GM18909 (cell line): ENCODE results near the gene C1orf174.

Experiments
- ATAC-seq: cut with Tn5 transposase; IDR thresholded peaks from one replicate; pipeline ENCODE4 v1.9.1; 2021; ENCODE audit warnings: mild to moderate bottlenecking; ENCODE audit not compliant: unreplicated experiment, poor library complexity

The C1orf174 gene

DNA sequence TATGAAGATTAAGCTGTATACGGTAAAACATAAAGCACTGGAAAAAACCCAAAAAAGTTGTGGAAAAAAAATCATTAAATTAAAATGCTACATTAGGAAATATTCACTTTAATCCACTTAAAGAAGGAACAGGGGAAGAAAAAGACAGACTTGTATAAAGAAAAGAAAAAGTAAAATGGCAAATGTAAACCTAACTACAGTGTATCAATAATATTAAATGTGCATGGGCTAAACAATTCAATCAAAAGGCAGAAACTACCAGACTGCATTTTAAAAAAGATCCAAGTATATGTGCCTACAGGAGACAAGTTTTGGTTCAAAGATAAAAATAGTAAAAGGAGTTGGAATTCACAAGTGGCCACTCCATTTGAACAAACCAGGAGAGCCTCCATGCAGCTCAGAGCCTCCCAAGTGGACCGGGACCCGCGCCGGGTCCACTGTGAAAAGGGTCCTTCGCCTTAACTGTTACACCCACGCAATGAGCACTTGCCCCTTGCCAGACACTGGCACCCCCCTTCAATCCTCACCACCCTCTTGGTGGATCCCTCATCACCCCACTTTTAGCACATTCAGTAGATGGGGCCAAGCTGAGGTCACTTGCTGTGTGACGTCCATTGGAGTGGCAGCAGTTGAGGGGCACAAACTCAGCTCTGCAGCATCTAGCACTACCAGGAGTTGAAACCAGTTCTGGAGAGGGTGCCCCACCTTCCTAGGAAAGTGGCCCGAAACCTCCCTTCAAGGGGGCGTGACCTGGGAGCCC is 898 bp downstream of the C1orf174 start:
- ATAC-seq = no peak

DNA sequence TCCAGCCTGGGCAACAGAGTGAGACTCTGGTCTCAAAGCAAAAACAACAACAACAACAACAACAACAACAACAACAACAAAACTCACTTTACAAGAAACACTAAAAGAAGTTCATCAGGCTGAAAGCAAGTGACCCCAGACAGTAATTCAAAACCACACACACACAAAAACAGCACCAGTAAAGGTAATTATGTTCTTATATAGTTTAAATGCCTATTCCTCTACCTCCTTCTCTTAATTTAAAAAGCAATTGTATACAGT is 1.7 kb downstream of the C1orf174 start:
- ATAC-seq = no peak

DNA sequence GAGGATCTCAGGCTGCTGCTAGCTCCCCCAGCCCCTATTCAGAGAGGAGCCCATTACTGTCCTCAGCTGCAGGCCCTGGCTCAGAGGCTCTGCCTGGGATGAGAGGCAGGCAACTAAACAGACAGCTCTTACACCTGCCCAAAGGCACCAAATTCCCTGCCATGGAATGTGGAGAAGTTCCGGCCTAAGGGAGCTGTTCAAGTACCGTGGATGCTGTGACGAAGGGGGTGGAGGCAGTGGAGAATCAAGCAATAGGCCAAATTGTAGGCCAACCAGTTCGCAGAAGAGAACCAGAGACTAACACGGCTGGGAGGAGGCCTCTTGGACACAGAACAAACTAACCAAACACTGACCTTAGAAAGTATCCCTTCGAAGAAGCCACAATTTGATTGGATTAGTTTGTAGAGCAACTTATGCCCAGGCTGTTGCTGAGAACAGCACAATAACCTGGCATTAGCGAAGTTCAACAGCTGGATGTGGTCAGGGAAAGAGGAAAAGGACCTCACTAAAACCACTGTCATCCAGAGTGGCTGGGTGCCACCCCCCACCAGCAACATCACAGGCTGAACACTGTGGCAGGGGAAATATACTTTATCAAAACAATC is 3.6 kb downstream of the C1orf174 start:
- no peak for ATAC-seq

- ATAC-seq = no peak
Measured at GRCh38 chr1:3895951-3896325, 4.1 kb downstream of the C1orf174 start.

- ATAC-seq = no peak
Measured at GRCh38 chr1:3895279-3895950, 4.7 kb downstream of the C1orf174 start.

- ATAC-seq = no peak
Measured at GRCh38 chr1:3894626-3895278, 5.3 kb downstream of the C1orf174 start.

GRCh38 chr1:3893190-3893589 is 6.9 kb downstream of the C1orf174 start:
- no peak for ATAC-seq

DNA sequence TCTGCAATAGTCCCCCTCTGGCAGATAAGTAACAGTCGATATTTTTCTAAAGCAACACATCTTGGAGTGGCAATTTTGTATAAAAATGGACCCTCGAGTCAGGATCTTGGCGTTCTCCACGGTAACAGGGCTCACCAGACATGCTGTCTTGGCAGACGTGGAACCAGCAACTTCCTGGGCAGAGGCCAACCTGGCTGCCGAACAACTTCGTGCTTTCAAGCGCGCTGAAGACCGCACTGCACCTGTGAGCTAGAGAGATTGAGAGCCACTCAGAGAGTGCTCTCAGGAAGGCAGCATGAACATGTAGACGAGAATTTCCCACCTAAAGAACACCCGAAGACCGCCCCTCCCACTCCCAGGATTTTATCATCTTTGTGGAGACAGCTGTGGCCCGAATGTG is 7.3 kb downstream of the C1orf174 start:
- no peak for ATAC-seq

- ATAC-seq = no peak
Measured at GRCh38 chr1:3891329-3891865, 8.7 kb downstream of the C1orf174 start.

DNA sequence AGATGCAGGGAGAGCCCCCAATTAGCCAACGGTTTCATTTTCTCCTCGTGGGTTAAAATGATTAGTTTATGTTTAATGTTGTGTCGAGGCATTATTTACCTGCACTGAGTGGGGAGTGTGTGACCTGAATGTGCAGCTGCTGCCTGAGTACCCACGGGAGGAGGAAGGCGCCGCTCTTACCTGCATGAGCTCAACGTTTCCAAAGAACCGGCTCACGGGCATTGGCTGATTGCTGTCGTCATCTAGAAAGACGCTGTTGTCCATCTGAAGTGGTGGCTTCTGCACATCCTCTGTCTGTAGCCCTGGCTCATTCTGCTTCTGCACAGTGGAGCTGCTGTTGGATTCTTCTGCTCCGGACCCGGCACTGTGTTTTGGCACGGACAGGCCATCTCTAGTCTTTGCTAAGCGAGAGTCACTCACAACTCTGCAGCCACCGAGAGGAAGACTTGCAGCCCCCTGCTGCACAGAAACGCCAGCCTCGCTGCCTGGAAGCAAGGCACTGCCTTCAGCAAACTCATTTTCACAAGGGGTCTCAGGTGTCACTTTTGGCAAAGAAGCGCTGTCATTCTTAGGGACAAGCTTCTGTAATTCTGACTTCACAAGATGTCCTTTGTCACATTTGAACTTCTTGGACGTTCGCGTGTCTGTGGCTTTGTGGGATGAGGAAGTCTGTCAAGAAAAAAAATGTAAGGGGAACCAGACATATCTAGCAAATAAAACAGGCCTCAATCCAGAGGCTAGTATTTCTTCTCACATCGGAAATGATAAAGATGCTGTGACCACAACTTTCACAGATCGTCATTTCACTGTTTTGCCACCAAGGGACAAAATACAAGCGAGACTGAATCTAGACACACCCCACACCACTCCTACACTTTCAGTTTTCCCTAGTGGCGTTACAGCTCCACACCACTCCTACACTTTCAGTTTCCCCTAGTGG is 9.4 kb downstream of the C1orf174 start:
- no peak for ATAC-seq

DNA sequence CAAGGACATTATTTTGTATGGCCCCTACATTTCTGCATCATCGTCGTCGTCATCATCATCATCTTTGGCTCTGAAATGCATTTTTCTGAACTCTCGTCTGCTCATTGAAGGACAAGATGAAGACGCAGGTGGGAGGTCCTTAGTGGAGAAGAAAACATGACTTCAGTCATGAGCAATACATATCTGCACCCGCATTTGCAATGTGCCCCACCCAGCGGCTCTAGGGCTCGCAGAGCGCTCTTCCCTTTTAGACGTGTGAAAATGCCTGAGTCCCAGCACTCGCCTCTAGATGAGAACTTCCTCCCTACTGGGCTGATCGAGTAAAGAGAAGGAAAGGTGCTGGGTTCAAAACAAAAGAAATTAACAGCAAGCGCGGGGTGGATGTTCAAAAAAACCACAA is 10.1 kb downstream of the C1orf174 start:
- ATAC-seq = no peak

DNA sequence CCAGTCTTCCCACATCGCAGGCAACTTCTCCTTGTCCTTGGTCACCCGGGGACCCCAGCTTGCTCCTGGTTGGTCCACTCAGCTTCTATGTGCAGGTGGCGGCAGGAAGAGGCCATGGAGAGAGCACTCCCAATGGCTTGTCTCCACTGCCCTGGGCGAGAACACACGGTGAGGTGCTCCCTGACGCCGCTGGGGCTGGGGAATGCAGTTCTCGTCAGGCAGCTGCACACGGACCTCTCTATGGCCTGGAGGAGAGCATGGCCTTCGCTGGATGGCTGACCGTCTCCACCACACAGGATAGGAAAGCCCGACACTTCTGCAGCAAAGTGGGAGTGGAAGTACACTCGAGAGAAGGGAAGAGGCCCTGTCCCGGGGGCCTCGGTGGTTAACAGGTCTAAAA is 11.8 kb downstream of the C1orf174 start:
- no peak for ATAC-seq

GRCh38 chr1:3886691-3887090 is 13.4 kb downstream of the C1orf174 start:
- no peak for ATAC-seq

- ATAC-seq = no peak
Measured at GRCh38 chr1:3886106-3886670, 13.9 kb downstream of the C1orf174 start.

DNA sequence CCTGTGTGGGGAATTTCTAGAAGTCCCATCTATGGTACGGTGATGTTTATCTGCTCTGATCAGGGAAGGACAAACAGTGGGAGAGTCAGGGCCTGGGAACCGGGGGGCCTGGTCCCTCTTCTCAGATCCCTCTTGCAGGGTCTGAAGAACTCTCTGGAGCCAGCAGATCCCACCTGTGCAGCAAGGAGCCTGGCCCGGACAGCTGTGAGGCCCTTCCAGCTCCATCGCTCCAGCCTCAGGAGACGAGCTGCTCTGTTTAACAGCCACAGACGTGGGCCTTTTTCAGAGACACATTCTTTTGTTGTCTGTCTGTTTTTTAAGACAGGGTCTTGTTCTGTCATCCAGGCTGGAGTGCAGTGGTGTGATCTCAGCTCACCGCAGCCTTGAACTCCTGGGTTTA is 14.5 kb downstream of the C1orf174 start:
- ATAC-seq = no peak

- no peak for ATAC-seq
Measured at GRCh38 chr1:3884966-3885365, 15.1 kb downstream of the C1orf174 start.

DNA sequence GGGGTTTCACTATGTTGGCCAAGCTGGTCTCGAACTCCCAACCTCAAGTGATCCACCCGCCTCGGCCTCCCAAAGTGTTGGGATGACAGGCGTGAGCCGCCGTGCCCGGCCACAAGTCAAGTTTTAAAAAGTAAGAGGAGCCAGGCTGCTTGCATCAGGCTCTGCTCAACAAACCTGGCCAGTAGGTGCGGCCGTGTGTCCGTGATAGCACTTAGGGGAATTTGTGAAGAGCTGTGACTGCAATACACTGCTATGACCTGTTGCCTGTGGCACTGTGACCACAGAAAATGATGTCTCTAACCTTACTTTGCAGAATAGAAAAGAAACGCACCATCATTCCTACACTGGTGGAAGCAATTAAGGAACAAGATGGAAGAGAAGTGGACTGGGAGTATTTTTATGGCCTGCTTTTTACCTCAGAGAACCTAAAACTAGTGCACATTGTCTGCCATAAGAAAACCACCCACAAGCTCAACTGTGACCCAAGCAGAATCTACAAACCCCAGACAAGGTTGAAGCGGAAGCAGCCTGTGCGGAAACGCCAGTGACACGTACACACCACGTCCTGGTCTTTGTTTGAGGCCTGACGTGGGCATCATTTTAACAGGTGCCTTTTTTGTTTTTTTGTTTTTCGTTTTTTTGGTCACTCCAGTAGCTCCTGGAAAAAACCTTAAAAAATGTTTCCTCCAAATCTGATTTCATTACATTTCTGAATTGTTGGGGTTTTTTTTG is 16.7 kb downstream of the C1orf174 start:
- ATAC-seq = no peak

- no peak for ATAC-seq
Measured at GRCh38 chr1:3881193-3881480, 18.9 kb downstream of the C1orf174 start.

DNA sequence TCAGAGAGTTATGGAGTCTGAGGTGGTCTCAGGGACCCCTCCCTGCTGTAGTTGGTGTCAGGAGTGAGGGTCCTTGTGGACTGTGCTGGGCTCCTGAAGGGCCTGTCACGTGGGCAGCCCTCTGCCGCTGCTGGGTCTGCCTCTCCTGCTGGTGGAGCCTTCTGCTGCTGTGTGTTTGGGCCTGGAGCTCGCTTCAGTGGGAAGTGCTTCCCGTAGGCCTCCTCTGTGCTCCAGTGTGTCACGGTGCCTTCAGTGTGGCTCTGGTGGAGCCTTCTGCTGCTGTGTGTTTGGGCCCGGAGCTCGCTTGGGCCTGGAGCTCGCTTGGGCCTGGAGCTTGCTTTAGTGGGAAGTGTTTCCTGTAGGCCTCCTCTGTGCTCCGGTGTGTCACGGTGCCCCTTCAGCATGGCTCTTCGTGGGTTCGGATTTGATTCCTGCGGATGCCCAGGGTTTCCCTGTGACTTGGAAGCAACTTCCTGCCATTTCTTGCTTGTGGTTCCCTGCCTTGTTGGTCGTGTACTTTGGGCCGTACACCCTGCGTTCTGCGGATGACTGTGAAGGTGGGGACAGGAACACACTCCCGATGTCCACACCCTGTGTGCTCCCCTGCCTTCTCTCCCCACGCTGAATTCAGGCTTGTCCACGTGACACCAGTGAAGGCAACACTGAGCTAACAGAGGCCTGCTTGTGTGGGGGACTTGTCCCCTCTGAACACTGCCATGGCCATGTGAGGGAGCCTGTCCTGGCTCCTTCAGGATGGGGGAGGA is 19.5 kb downstream of the C1orf174 start:
- ATAC-seq = no peak
